HepG2 (cell line): ENCODE data around the gene STX4. TPM values are rescaled to one million over a fixed set of nuclear protein-coding genes. Genes with fewer than 3 reads are reported as not detected.

ENCODE experiments used
- BORCS8-MEF2B ChIP-seq: sonication (generic); formaldehyde crosslinking; IDR thresholded peaks from 2 replicates; pipeline ENCODE4 v1.8.0; 2022; ENCODE audit warnings: mild to moderate bottlenecking, missing genetic modification reagents
- CEBPZ ChIP-seq: IDR thresholded peaks from 2 replicates; pipeline ENCODE4 v1.6.1; 2012; ENCODE audit warnings: low read length, improper control_type of control experiment
- CENPX ChIP-seq: sonication (generic); formaldehyde crosslinking; IDR thresholded peaks from 2 replicates; pipeline ENCODE4 v1.9.0; 2021; ENCODE audit warnings: mild to moderate bottlenecking, missing genetic modification reagents, moderate library complexity
- GABPB1 ChIP-seq: IDR thresholded peaks from 2 replicates; pipeline ENCODE4 v1.6.1; 2016; ENCODE audit warnings: mild to moderate bottlenecking, missing genetic modification reagents, moderate library complexity, missing compliant biosample characterization
- GPN1 ChIP-seq: sonication (generic); formaldehyde crosslinking; IDR thresholded peaks from 2 replicates; pipeline ENCODE4 v1.5.1; 2020; ENCODE audit warnings: missing genetic modification reagents, borderline replicate concordance
- HOXD1 ChIP-seq: sonication (generic); formaldehyde crosslinking; IDR thresholded peaks from 2 replicates; pipeline ENCODE4 v1.5.0; 2020; ENCODE audit warnings: missing genetic modification reagents
- JUNB ChIP-seq: sonication (generic); formaldehyde crosslinking; IDR thresholded peaks from 2 replicates; pipeline ENCODE4 v1.8.0; 2022; ENCODE audit warnings: missing genetic modification reagents, mild to moderate bottlenecking, borderline replicate concordance
- KDM2A ChIP-seq: sonication (generic); formaldehyde crosslinking; IDR thresholded peaks from 2 replicates; pipeline ENCODE4 v1.4.0; 2020; ENCODE audit warnings: low read depth, missing genetic modification reagents, borderline replicate concordance
- NR1H2 ChIP-seq: sonication (generic); formaldehyde crosslinking; IDR thresholded peaks from 2 replicates; pipeline ENCODE4 v1.8.1; 2022; ENCODE audit warnings: low read depth, missing genetic modification reagents, borderline replicate concordance
- RFX3 ChIP-seq: IDR thresholded peaks from 2 replicates; pipeline ENCODE4 v1.6.1; 2016; ENCODE audit warnings: missing biosample characterization, missing genetic modification reagents
- RFXAP ChIP-seq: sonication (generic); formaldehyde crosslinking; IDR thresholded peaks from 2 replicates; pipeline ENCODE4 v1.4.0; 2020; ENCODE audit warnings: missing genetic modification reagents, borderline replicate concordance
- SATB2 ChIP-seq: sonication (generic); formaldehyde crosslinking; IDR thresholded peaks from 2 replicates; pipeline ENCODE4 v1.5.0; 2020; ENCODE audit warnings: missing genetic modification reagents
- SP4 ChIP-seq: sonication (generic); formaldehyde crosslinking; IDR thresholded peaks from 2 replicates; pipeline ENCODE4 v1.8.1; 2023; ENCODE audit warnings: mild to moderate bottlenecking, missing genetic modification reagents
- SYNCRIP ChIP-seq: fragments of 200-400 bp; formaldehyde crosslinking; IDR thresholded peaks from 2 replicates; pipeline ENCODE4 v1.6.1; 2018; ENCODE audit warnings: mild to moderate bottlenecking, low read depth, low read length; ENCODE audit not compliant: insufficient read depth
- ZFAT ChIP-seq: sonication (generic); formaldehyde crosslinking; conservative IDR thresholded peaks from 2 replicates; pipeline ENCODE4 v1.8.1; 2023; ENCODE audit warnings: missing genetic modification reagents, inconsistent platforms
- ZKSCAN5 ChIP-seq: sonication (generic); formaldehyde crosslinking; IDR thresholded peaks from 2 replicates; pipeline ENCODE4 v1.5.1; 2020; ENCODE audit warnings: mild to moderate bottlenecking, missing genetic modification reagents
- ZNF256 ChIP-seq: sonication (generic); formaldehyde crosslinking; conservative IDR thresholded peaks from 2 replicates; pipeline ENCODE4 v1.4.0; 2020; ENCODE audit warnings: missing genetic modification reagents
- ZNF264 ChIP-seq: sonication (generic); formaldehyde crosslinking; IDR thresholded peaks from 2 replicates; pipeline ENCODE4 v1.4.0; 2020; ENCODE audit warnings: missing genetic modification reagents
- ZNF275 ChIP-seq: sonication (generic); formaldehyde crosslinking; IDR thresholded peaks from 2 replicates; pipeline ENCODE4 v1.8.0; 2022; ENCODE audit warnings: missing genetic modification reagents, mild to moderate bottlenecking, inconsistent platforms, borderline replicate concordance
- ZNF329 ChIP-seq: sonication (generic); formaldehyde crosslinking; IDR thresholded peaks from 2 replicates; pipeline ENCODE4 v1.9.0; 2021; ENCODE audit warnings: low read depth, mild to moderate bottlenecking, missing genetic modification reagents
- ZNF382 ChIP-seq: sonication (generic); formaldehyde crosslinking; IDR thresholded peaks from 2 replicates; pipeline ENCODE4 v1.5.0; 2020; ENCODE audit warnings: missing genetic modification reagents, mild to moderate bottlenecking, borderline replicate concordance
- ZNF503 ChIP-seq: sonication (generic); formaldehyde crosslinking; IDR thresholded peaks from 2 replicates; pipeline ENCODE4 v1.4.0; 2020; ENCODE audit warnings: missing genetic modification reagents
- ZNF740 ChIP-seq: sonication (generic); formaldehyde crosslinking; IDR thresholded peaks from 2 replicates; pipeline ENCODE4 v1.4.0; 2020; ENCODE audit warnings: missing genetic modification reagents
- polyA plus RNA-seq, 8 experiments: library from polyadenylated mRNA; depleted of rRNA in 3 of 8; stranded (reverse) in 7 of 8; unstranded in 1 of 8; fragments of >200 nt; fragmentation: Illumina TruSeq in 4 of 8; extraction: Trizol in 4 of 8; gene quantifications; 2 replicates each; pipeline versions ENCODE4 v1.2.1 to v1.2.3, GENCODE V29; 2011 to 2016; ENCODE audit warnings: low read depth in 4 of 8, missing spikeins in 1 of 8, mixed read lengths in 1 of 8; ENCODE audit not compliant: insufficient read depth in 1 of 8
- total RNA-seq, 5 experiments: library from RNA; depleted of rRNA; stranded (reverse); fragments of >200 nt; fragmentation: Illumina TruSeq; extraction: Trizol; gene quantifications; 2 replicates each; pipeline ENCODE4 v1.2.3, GENCODE V29; 2016; ENCODE audit warnings: low read depth in 1 of 5

Gene STX4
- total and polyA plus RNA-seq, 2 of the 13 experiments (the other 11 are each of a cell fraction or from before 2014, with no cell fraction given): 29.2 to 34.6 TPM

GRCh38 chr16:31073970-31074813 lies 40.8 kb downstream of the STX4 start, which contains the start of the genes ZNF646 and ZNF668 (continued):
- no peak for TF ChIP-seq CEBPZ
- peak; percentile 65; the same call in 1 of the 2 replicates for TF ChIP-seq ZNF264
- peak; percentile 34; the same call in 1 of the 2 replicates for TF ChIP-seq ZNF256
- TF ChIP-seq ZNF275 (CRISPR knock-in tag): no peak
- no peak for TF ChIP-seq ZFAT
- TF ChIP-seq KDM2A (CRISPR knock-in tag): peak; percentile 99
- TF ChIP-seq GABPB1 (CRISPR knock-in tag): peak; percentile 94
- TF ChIP-seq SATB2 (CRISPR knock-in tag): 0 out of 2 replicates have a peak, but pooled peaks have one; percentile 51
- TF ChIP-seq JUNB: no peak
- TF ChIP-seq RFX3 (CRISPR knock-in tag): no peak; the same call in 1 of the 2 replicates
- TF ChIP-seq ZNF382 (CRISPR knock-in tag): no peak
- no peak for TF ChIP-seq ZNF329 (CRISPR knock-in tag)
- TF ChIP-seq SYNCRIP: no peak
- TF ChIP-seq BORCS8-MEF2B (CRISPR knock-in tag): peak; percentile 78; the same call in 1 of the 2 replicates
- peak; percentile 49; the same call in 1 of the 2 replicates for TF ChIP-seq ZNF740 (CRISPR knock-in tag)
- TF ChIP-seq ZKSCAN5 (CRISPR knock-in tag): no peak
- no peak for TF ChIP-seq CENPX
- peak; percentile 99 for TF ChIP-seq SP4 (CRISPR knock-in tag)
- no peak for TF ChIP-seq NR1H2
- TF ChIP-seq HOXD1 (CRISPR knock-in tag): peak; percentile 89
- TF ChIP-seq GPN1 (CRISPR knock-in tag): no peak
- TF ChIP-seq RFXAP (CRISPR knock-in tag): no peak
- TF ChIP-seq ZNF503 (CRISPR knock-in tag): no peak; the same call in 1 of the 2 replicates
